ENCODE results near the gene TRIM40.

The TRIM40 gene

GRCh38 chr6:30149858-30150550 is 14.1 kb downstream of the TRIM40 start:
- no peak for DNase-seq

- no peak for DNase-seq
Observed at GRCh38 chr6:30150671-30151395, 14.9 kb downstream of the TRIM40 start.

- DNase-seq: no peak
Observed at GRCh38 chr6:30151580-30151979, 15.6 kb downstream of the TRIM40 start.

- DNase-seq: no peak
Observed at GRCh38 chr6:30152016-30152673, 16.2 kb downstream of the TRIM40 start.

GRCh38 chr6:30152910-30153610 is 17.1 kb downstream of the TRIM40 start:
- DNase-seq: no peak

- no peak for DNase-seq
Observed at GRCh38 chr6:30154061-30154460, 18.1 kb downstream of the TRIM40 start.

- DNase-seq: peak; percentile 23
Observed at GRCh38 chr6:30154709-30155519, 19.0 kb downstream of the TRIM40 start.

GRCh38 chr6:30155520-30156261 is 19.8 kb downstream of the TRIM40 start:
- DNase-seq: no peak

- no peak for DNase-seq
Observed at GRCh38 chr6:30156262-30156599, 20.3 kb downstream of the TRIM40 start.

- no peak for DNase-seq
Observed at GRCh38 chr6:30156774-30157173, 20.8 kb downstream of the TRIM40 start.

- DNase-seq: no peak
Observed at GRCh38 chr6:30157581-30157980, 21.6 kb downstream of the TRIM40 start.

- DNase-seq: no peak
Observed at GRCh38 chr6:30157999-30158398, 22.1 kb downstream of the TRIM40 start.

GRCh38 chr6:30158475-30159040 is 22.6 kb downstream of the TRIM40 start:
- no peak for DNase-seq

- no peak for DNase-seq
Observed at GRCh38 chr6:30160008-30160784, 24.3 kb downstream of the TRIM40 start.

GRCh38 chr6:30160785-30161531 is 25.0 kb downstream of the TRIM40 start, which contains the start of gene TRIM10:
TSS of gene TRIM10 (minus strand) at chr6:30161211. CDS start at chr6:30160858, 353 bp downstream.
- no peak for DNase-seq

- DNase-seq: no peak
Observed at GRCh38 chr6:30162265-30163089, 26.5 kb downstream of the TRIM40 start.

- DNase-seq: no peak
Observed at GRCh38 chr6:30163090-30163917, 27.4 kb downstream of the TRIM40 start, which contains the start of gene TRIM15. TSS of gene TRIM15 (plus strand) at chr6:30163546. CDS start at chr6:30163685, 139 bp downstream.

All from GOT3 (cell line).